C4-2B (cell line): ENCODE data around the gene FCGR1A.
"Not testable (repeated sequence)": the region's sequence is repeated elsewhere in the genome, so short reads cannot be mapped to it uniquely, and the experiment has no call there.

ENCODE experiments used
- ZFX ChIP-seq: fragments of 450-650 bp; IDR thresholded peaks from 2 replicates; pipeline ENCODE4 v1.6.1; 2017
- TF ChIP-seq, protein P1 (sequence below): fragments of 450-650 bp; conservative IDR thresholded peaks from 2 replicates; pipeline ENCODE4 v1.5.1; 2017; ENCODE audit warnings: mild to moderate bottlenecking

DNA sequence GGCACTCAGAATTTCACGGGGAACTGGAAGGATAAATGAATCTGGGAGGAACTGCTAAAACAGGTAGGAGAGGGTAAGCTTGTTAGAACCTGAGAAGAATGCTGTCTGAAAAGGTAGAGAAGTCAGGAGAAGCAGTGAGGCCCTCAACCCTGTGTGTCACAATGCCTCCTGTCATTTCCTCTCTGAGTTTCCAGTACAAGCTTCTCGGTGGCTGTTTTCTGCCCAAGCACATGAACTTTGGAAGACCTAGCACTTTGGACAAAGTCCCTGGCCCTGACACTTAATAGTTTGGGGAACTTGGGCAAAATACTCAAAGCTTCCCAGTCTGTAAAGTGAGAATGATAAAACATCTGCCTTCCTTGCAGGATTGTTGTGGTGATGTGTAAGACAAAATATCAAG lies 44.1 kb downstream of the FCGR1A start:
- TF ChIP-seq, protein P1, sequence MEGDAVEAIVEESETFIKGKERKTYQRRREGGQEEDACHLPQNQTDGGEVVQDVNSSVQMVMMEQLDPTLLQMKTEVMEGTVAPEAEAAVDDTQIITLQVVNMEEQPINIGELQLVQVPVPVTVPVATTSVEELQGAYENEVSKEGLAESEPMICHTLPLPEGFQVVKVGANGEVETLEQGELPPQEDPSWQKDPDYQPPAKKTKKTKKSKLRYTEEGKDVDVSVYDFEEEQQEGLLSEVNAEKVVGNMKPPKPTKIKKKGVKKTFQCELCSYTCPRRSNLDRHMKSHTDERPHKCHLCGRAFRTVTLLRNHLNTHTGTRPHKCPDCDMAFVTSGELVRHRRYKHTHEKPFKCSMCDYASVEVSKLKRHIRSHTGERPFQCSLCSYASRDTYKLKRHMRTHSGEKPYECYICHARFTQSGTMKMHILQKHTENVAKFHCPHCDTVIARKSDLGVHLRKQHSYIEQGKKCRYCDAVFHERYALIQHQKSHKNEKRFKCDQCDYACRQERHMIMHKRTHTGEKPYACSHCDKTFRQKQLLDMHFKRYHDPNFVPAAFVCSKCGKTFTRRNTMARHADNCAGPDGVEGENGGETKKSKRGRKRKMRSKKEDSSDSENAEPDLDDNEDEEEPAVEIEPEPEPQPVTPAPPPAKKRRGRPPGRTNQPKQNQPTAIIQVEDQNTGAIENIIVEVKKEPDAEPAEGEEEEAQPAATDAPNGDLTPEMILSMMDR = not testable (repeated sequence)
- not testable (repeated sequence) for TF ChIP-seq ZFX
